ENCODE results near the gene NEMP1. TPM values are rescaled to one million over a fixed set of nuclear protein-coding genes. Genes with fewer than 3 reads are reported as not detected.
A peak's percentile ranks its signal among the peaks of the same experiment; 100 is the strongest.

NEMP1 gene
- total RNA-seq, 1 experiment from 2014 or later: 16.4 TPM

GRCh38 chr12:57111031-57111734, 32.6 kb upstream of the NEMP1 start, which contains the start of gene STAT6:
Gene STAT6, minus strand, starts transcription at chr12:57111362. Its CDS starts 3,084 bp downstream, at chr12:57108278.
- peak within 1 kb of the TSS; percentile 74 for H2AFZ ChIP-seq (ENCODE audit: low read length)
- no peaks in the 10 kb centered on the region for H3K9me3 ChIP-seq (ENCODE audit: low read length)
- H3K79me2 ChIP-seq (ENCODE audit: low read length): no peaks in the 10 kb centered on the region
- ChIA-PET POLR2A (ENCODE audit: unreplicated experiment) (interaction anchor here (0.7 to 1.5 kb wide), 4 partner anchors 23 to 564 kb away, joined by 3 to 6 read pairs (median 5); partner anchors contain the start of gene PTGES3), CTCF (interaction anchor here (0.7 to 2.6 kb wide), 7 partner anchors 23 to 103 kb away, joined by 4 to 78 read pairs (median 10); partner anchors contain the start of genes NAB2, NEMP1 and TAC3)
- BruUV-seq (replicated peaks): no TSS peak
- no peaks in the 10 kb centered on the region for H3F3A ChIP-seq (ENCODE audit: low read length, unreplicated experiment)
- H4K20me1 ChIP-seq (ENCODE audit: low read length): no peaks in the 10 kb centered on the region
- ATAC-seq: peak; percentile 53
- peak within 1 kb of the TSS; percentile 82 for H3K27ac ChIP-seq (ENCODE audit: low read length)
- intact Hi-C loops (cut with micrococcal nuclease): loop anchor here (1.0 kb wide), 1 partner anchor 23 kb away; no protein-coding TSS in a partner anchor
- H3K9me2 ChIP-seq (replicated peaks; ENCODE audit: low read length): no peaks in the 10 kb centered on the region
- peak within 1 kb of the TSS; percentile 74 for H3K9ac ChIP-seq (ENCODE audit: low read length)
- no peaks in the 10 kb centered on the region for H3K36me3 ChIP-seq (ENCODE audit: low read depth, low read length)
- H3K27me3 ChIP-seq (ENCODE audit: low read length): no peaks in the 10 kb centered on the region
- TF ChIP-seq EZH2phosphoT487 (IDR thresholded peaks at IDR 0.05; ENCODE audit: borderline replicate concordance, low read length) (no peak), EZH2 (IDR thresholded peaks at IDR 0.05; ENCODE audit: low read length, unreplicated experiment) (no peak), CTCF (conservative IDR thresholded peaks at IDR 0.05; ENCODE audit: low read depth, low read length) (no peak)
- H3K4me1 ChIP-seq (ENCODE audit: insufficient read depth, low read length): peaks cover 32% of the 10 kb centered on the region
- peak within 1 kb of the TSS; percentile 95 for H3K4me2 ChIP-seq (ENCODE audit: low read length)
- H3K4me3 ChIP-seq (ENCODE audit: low read length): peak within 1 kb of the TSS; percentile 69
- DNase-seq: peak; percentile 59

GRCh38 chr12:57110104-57111030, 31.8 kb upstream of the NEMP1 start:
- Histone ChIP-seq H3K27me3 (ENCODE audit: low read length) (no peaks in the 10 kb centered on the region), H2AFZ (ENCODE audit: low read length) (peak overlapping the region; percentile 74), H3K4me3 (ENCODE audit: low read length) (peak overlapping the region; percentile 69), H3K4me2 (ENCODE audit: low read length) (peak overlapping the region; percentile 95), H3K9me3 (ENCODE audit: low read length) (no peaks in the 10 kb centered on the region), H3K79me2 (ENCODE audit: low read length) (no peaks in the 10 kb centered on the region), H3K4me1 (ENCODE audit: insufficient read depth, low read length) (peaks cover 32% of the 10 kb centered on the region), H3K36me3 (ENCODE audit: low read depth, low read length) (no peaks in the 10 kb centered on the region), H3F3A (ENCODE audit: low read length, unreplicated experiment) (no peaks in the 10 kb centered on the region), H4K20me1 (ENCODE audit: low read length) (no peaks in the 10 kb centered on the region), H3K9ac (ENCODE audit: low read length) (peak overlapping the region; percentile 74), H3K27ac (ENCODE audit: low read length) (peak overlapping the region; percentile 82), H3K9me2 (replicated peaks; ENCODE audit: low read length) (no peaks in the 10 kb centered on the region)
- TF ChIP-seq CTCF (conservative IDR thresholded peaks at IDR 0.05; ENCODE audit: low read depth, low read length) (no peak), EZH2 (IDR thresholded peaks at IDR 0.05; ENCODE audit: low read length, unreplicated experiment) (no peak), EZH2phosphoT487 (IDR thresholded peaks at IDR 0.05; ENCODE audit: borderline replicate concordance, low read length) (no peak)
- ChIA-PET CTCF (interaction anchor here (2.3 to 2.6 kb wide), 2 partner anchors 23 to 40 kb away, joined by 17 to 78 read pairs; partner anchors contain the start of gene NAB2), POLR2A (ENCODE audit: unreplicated experiment) (interaction anchor here (1.0 kb wide), 1 partner anchor 422 kb away, joined by 4 read pairs; the partner anchor contains the start of gene PTGES3)
- BruUV-seq (replicated peaks): TSS peak; percentile 75
- ATAC-seq (peak; percentile 19), DNase-seq (peak; percentile 32)
- intact Hi-C loops (cut with micrococcal nuclease): loop anchor here (1.0 kb wide), 1 partner anchor 22 kb away; no protein-coding TSS in a partner anchor
